Measurements from ENCODE around the gene RTN4IP1. TPM values are rescaled to one million over a fixed set of nuclear protein-coding genes. Genes with fewer than 3 reads are reported as not detected.

The RTN4IP1 gene
- polyA plus RNA-seq, 1 of the 3 experiments (the other 2 are of a cell fraction) = 4.3 TPM

DNA sequence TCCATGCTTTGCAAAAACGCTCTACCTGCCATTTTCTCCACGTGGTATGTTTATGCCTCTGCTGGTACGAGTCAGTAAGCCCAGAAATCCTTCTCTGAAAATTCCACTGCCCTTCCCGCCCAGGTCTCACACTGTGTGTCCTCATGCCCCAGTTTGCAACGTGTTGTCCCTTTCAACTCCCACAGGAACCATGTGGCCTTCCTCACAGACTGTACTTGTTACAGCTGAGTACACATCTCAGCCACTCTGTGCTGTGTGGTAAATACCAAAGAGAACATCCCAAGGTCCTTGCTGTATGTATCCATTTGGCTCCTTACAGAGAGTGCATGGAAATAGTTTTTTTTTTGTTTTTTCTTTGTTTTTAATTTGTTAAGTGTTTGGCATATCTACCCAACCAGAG lies 56.9 kb downstream of the RTN4IP1 start:
- Histone ChIP-seq H3K27ac (ENCODE audit: low read depth in 2 of 2, low read length in 1 of 2) (no peak overlapping the region), H3K4me1 (ENCODE audit: control insufficient read depth in 1 of 2, insufficient read depth in 2 of 2, low read depth in 1 of 2, low read length in 1 of 2) (peaks cover 0 to 9% of the 10 kb centered on the region in 2 experiments; a peak in 2 of 4 replicates), H3K4me3 (ENCODE audit: low read depth in 2 of 2, low read length in 1 of 2) (no peak overlapping the region), H3K27me3 (ENCODE audit: insufficient read depth) (no peaks in the 10 kb centered on the region), H3F3A (replicated peaks; ENCODE audit: insufficient read depth) (no peaks in the 10 kb centered on the region), H3K36me3 (replicated peaks in 1 of 2; ENCODE audit: control insufficient read depth in 1 of 2, insufficient read depth in 2 of 2, low read length in 1 of 2) (peaks cover 27 to 34% of the 10 kb centered on the region in 2 experiments), H4K20me1 (ENCODE audit: insufficient read depth) (no peaks in the 10 kb centered on the region), H3K4me2 (no peak overlapping the region), H3K9me2 (no peaks in the 10 kb centered on the region), H3K9me3 (no peaks in the 10 kb centered on the region), H3K79me2 (ENCODE audit: insufficient read depth) (no peaks in the 10 kb centered on the region), H2AFZ (ENCODE audit: low read depth) (no peak overlapping the region), H3K9ac (no peak overlapping the region)
- ChIA-PET POLR2A (no interaction called here), CTCF (interaction anchor here (1.1 to 10.4 kb wide), 3 partner anchors 15 to 409 kb away, joined by 3 to 85 read pairs (median 17); no protein-coding TSS in a partner anchor)
- TF ChIP-seq EZH2phosphoT487 (IDR thresholded peaks at IDR 0.05; ENCODE audit: borderline replicate concordance, low read depth) (no peak), POLR2AphosphoS5 (IDR thresholded peaks at IDR 0.05; ENCODE audit: low read depth, low read length) (no peak), GATA2 (CRISPR knock-in tag; IDR thresholded peaks at IDR 0.05) (no peak), SMC3 (IDR thresholded peaks at IDR 0.05; ENCODE audit: low read depth, low read length) (no peak), RFX5 (IDR thresholded peaks at IDR 0.05; ENCODE audit: low read length) (no peak)
- no peak for DNase-seq
- WGBS (ENCODE audit: low lambda C conversion rate) = 89% methylated on average over 5 of the region's 5 CpGs

DNA sequence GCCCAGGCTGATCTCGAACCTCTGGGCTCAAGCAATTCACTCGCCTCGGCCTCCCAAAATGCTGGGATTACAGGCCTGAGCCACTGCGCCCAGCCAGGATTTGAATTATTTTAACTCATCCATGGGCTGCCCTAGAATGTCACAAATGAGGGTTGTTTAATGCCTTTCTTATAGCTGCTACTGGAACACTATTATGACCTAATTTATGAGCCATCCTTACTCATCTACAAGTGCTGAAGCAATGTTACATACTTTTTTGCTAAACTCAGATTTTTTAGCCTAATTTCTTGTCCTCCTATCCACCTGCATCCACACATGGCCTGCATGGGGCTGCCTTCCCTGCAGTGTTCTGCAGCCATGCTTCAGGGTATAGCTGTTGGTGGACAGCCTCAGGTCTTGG lies 59.9 kb downstream of the RTN4IP1 start:
- DNase-seq = no peak
- H3K79me2 ChIP-seq (ENCODE audit: insufficient read depth) = no peaks in the 10 kb centered on the region
- peaks cover 0 to 9% of the 10 kb centered on the region in 2 experiments; a peak in 2 of 4 replicates for H3K4me1 ChIP-seq (ENCODE audit: control insufficient read depth in 1 of 2, insufficient read depth in 2 of 2, low read depth in 1 of 2, low read length in 1 of 2)
- TF ChIP-seq, protein P1, sequence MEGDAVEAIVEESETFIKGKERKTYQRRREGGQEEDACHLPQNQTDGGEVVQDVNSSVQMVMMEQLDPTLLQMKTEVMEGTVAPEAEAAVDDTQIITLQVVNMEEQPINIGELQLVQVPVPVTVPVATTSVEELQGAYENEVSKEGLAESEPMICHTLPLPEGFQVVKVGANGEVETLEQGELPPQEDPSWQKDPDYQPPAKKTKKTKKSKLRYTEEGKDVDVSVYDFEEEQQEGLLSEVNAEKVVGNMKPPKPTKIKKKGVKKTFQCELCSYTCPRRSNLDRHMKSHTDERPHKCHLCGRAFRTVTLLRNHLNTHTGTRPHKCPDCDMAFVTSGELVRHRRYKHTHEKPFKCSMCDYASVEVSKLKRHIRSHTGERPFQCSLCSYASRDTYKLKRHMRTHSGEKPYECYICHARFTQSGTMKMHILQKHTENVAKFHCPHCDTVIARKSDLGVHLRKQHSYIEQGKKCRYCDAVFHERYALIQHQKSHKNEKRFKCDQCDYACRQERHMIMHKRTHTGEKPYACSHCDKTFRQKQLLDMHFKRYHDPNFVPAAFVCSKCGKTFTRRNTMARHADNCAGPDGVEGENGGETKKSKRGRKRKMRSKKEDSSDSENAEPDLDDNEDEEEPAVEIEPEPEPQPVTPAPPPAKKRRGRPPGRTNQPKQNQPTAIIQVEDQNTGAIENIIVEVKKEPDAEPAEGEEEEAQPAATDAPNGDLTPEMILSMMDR (IDR thresholded peaks at IDR 0.05) = no peak
- TF ChIP-seq, protein P2, sequence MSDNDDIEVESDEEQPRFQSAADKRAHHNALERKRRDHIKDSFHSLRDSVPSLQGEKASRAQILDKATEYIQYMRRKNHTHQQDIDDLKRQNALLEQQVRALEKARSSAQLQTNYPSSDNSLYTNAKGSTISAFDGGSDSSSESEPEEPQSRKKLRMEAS (IDR thresholded peaks at IDR 0.05; ENCODE audit: low read depth) = no peak
- TF ChIP-seq SMC3 (IDR thresholded peaks at IDR 0.05; ENCODE audit: low read depth, low read length) = no peak
- TF ChIP-seq POLR2AphosphoS5 (IDR thresholded peaks at IDR 0.05; ENCODE audit: low read depth, low read length) = no peak
- no peak for TF ChIP-seq TCF12 (IDR thresholded peaks at IDR 0.05)
- no peak for TF ChIP-seq FOSL2 (IDR thresholded peaks at IDR 0.05; ENCODE audit: borderline replicate concordance, low read depth)
- no peak for TF ChIP-seq RFX5 (IDR thresholded peaks at IDR 0.05; ENCODE audit: low read length)
- TF ChIP-seq RXRA (IDR thresholded peaks at IDR 0.05; ENCODE audit: borderline replicate concordance, low read depth) = no peak
- TF ChIP-seq TAF1 (IDR thresholded peaks at IDR 0.05; ENCODE audit: borderline replicate concordance, low read depth, low read length) = no peak
- TF ChIP-seq CHD2 (IDR thresholded peaks at IDR 0.05; ENCODE audit: low read length, partially characterized antibody) = no peak
- TF ChIP-seq GATA2 (CRISPR knock-in tag; IDR thresholded peaks at IDR 0.05) = no peak
- TF ChIP-seq TEAD4 (IDR thresholded peaks at IDR 0.05; ENCODE audit: borderline replicate concordance, insufficient read depth) = no peak
- no peak for TF ChIP-seq SIN3A (IDR thresholded peaks at IDR 0.05; ENCODE audit: borderline replicate concordance, low read depth, low read length)
- TF ChIP-seq, protein P3, sequence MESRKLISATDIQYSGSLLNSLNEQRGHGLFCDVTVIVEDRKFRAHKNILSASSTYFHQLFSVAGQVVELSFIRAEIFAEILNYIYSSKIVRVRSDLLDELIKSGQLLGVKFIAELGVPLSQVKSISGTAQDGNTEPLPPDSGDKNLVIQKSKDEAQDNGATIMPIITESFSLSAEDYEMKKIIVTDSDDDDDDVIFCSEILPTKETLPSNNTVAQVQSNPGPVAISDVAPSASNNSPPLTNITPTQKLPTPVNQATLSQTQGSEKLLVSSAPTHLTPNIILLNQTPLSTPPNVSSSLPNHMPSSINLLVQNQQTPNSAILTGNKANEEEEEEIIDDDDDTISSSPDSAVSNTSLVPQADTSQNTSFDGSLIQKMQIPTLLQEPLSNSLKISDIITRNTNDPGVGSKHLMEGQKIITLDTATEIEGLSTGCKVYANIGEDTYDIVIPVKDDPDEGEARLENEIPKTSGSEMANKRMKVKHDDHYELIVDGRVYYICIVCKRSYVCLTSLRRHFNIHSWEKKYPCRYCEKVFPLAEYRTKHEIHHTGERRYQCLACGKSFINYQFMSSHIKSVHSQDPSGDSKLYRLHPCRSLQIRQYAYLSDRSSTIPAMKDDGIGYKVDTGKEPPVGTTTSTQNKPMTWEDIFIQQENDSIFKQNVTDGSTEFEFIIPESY (IDR thresholded peaks at IDR 0.05; ENCODE audit: borderline replicate concordance, low read depth) = no peak
- TF ChIP-seq, protein P4, sequence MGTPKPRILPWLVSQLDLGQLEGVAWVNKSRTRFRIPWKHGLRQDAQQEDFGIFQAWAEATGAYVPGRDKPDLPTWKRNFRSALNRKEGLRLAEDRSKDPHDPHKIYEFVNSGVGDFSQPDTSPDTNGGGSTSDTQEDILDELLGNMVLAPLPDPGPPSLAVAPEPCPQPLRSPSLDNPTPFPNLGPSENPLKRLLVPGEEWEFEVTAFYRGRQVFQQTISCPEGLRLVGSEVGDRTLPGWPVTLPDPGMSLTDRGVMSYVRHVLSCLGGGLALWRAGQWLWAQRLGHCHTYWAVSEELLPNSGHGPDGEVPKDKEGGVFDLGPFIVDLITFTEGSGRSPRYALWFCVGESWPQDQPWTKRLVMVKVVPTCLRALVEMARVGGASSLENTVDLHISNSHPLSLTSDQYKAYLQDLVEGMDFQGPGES (IDR thresholded peaks at IDR 0.05; ENCODE audit: low read depth, low read length) = no peak
- TF ChIP-seq GABPA (IDR thresholded peaks at IDR 0.05; ENCODE audit: low read depth) = no peak
- TF ChIP-seq, protein P5, sequence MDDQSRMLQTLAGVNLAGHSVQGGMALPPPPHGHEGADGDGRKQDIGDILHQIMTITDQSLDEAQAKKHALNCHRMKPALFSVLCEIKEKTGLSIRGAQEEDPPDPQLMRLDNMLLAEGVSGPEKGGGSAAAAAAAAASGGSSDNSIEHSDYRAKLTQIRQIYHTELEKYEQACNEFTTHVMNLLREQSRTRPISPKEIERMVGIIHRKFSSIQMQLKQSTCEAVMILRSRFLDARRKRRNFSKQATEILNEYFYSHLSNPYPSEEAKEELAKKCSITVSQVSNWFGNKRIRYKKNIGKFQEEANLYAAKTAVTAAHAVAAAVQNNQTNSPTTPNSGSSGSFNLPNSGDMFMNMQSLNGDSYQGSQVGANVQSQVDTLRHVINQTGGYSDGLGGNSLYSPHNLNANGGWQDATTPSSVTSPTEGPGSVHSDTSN (IDR thresholded peaks at IDR 0.05) = no peak
- H3K9me2 ChIP-seq = no peaks in the 10 kb centered on the region
- H3K9me3 ChIP-seq = no peaks in the 10 kb centered on the region
- peaks cover 9% of the 10 kb centered on the region for H3F3A ChIP-seq (replicated peaks; ENCODE audit: insufficient read depth)
- no peaks in the 10 kb centered on the region for H3K27me3 ChIP-seq (ENCODE audit: insufficient read depth)
- H3K36me3 ChIP-seq (replicated peaks in 1 of 2; ENCODE audit: control insufficient read depth in 1 of 2, insufficient read depth in 2 of 2, low read length in 1 of 2) = peaks cover 43 to 55% of the 10 kb centered on the region in 2 experiments
- H3K27ac ChIP-seq (ENCODE audit: low read depth in 2 of 2, low read length in 1 of 2) = no peak overlapping the region
- H3K4me3 ChIP-seq (ENCODE audit: low read depth in 2 of 2, low read length in 1 of 2) = no peak overlapping the region
- no peak overlapping the region for H3K9ac ChIP-seq
- H2AFZ ChIP-seq (ENCODE audit: low read depth) = no peak overlapping the region
- ChIA-PET CTCF (interaction anchor here (1.0 to 10.4 kb wide), 7 partner anchors 124 to 423 kb away, joined by 3 to 85 read pairs (median 3); no protein-coding TSS in a partner anchor), POLR2A (no interaction called here)
- no peak overlapping the region for H3K4me2 ChIP-seq
- 91% methylated on average over 4 of the region's 4 CpGs for WGBS (ENCODE audit: low lambda C conversion rate)
- H4K20me1 ChIP-seq (ENCODE audit: insufficient read depth) = no peaks in the 10 kb centered on the region

Data from SK-N-SH (cell line).